OCI-LY3 (cell line): ENCODE measurements around the gene MRPS27.

Source experiments
- EZH2phosphoT487 ChIP-seq: fragments of 200-600 bp; shearing (Covaris generic); IDR thresholded peaks from 2 replicates; pipeline ENCODE4 v1.6.1; 2018; ENCODE audit warnings: antibody characterized with exemption, mixed run types, low read depth
- TF ChIP-seq, protein P1 (sequence below): fragments of 200-600, 300-600 bp; sonication (generic); IDR thresholded peaks from 2 replicates; pipeline ENCODE4 v1.5.1; 2014; ENCODE audit warnings: antibody characterized with exemption, low read length, low read depth

DNA sequence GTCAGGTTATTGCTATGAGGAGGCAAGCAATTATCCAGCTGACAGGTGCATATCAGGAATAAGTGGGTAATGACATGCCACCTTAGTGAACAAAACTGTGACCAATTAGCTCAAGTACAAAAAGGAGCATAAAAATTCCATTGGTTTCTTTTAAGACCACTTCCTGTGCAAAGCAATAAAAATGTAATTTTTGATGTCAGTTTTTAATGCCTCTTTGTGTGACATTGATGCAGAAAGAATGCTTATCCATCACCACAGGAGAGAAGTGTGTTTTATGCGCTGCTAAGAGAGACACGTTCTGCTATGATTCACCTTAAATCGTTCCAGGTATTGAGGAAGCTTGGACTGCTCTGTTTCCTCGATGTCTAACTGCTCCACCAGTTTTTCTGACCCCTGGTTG, 96.7 kb downstream of the MRPS27 start:
- TF ChIP-seq, protein P1, sequence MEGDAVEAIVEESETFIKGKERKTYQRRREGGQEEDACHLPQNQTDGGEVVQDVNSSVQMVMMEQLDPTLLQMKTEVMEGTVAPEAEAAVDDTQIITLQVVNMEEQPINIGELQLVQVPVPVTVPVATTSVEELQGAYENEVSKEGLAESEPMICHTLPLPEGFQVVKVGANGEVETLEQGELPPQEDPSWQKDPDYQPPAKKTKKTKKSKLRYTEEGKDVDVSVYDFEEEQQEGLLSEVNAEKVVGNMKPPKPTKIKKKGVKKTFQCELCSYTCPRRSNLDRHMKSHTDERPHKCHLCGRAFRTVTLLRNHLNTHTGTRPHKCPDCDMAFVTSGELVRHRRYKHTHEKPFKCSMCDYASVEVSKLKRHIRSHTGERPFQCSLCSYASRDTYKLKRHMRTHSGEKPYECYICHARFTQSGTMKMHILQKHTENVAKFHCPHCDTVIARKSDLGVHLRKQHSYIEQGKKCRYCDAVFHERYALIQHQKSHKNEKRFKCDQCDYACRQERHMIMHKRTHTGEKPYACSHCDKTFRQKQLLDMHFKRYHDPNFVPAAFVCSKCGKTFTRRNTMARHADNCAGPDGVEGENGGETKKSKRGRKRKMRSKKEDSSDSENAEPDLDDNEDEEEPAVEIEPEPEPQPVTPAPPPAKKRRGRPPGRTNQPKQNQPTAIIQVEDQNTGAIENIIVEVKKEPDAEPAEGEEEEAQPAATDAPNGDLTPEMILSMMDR = no peak
- TF ChIP-seq EZH2phosphoT487 = no peak
